Smooth muscle cell (in vitro differentiated cells): Measurements from ENCODE around the gene GNB1L. TPM values are rescaled to one million over a fixed set of nuclear protein-coding genes. Genes with fewer than 3 reads are reported as not detected.

Source experiments
- DNase-seq: peaks from one replicate; lab custom pipeline; 2025; ENCODE audit not compliant: unreplicated experiment; lab: John Stamatoyannopoulos, UW
- H2AFZ ChIP-seq: fragments of 200-600 bp; sonication (generic); 2 replicates; pipeline ENCODE4 v1.6.0; 2016; ENCODE audit warnings: antibody characterized with exemption, low read depth, mild to moderate bottlenecking
- H3F3A ChIP-seq: fragments of 200-600 bp; sonication (generic); 2 replicates; pipeline ENCODE4 v1.6.0; 2017; ENCODE audit warnings: antibody characterized with exemption, low read depth
- H3K27ac ChIP-seq: fragments of 200-600 bp; sonication (generic); 2 replicates; pipeline ENCODE4 v1.5.1; 2016; ENCODE audit warnings: low read depth, mild to moderate bottlenecking
- H3K27me3 ChIP-seq: fragments of 200-600 bp; sonication (generic); 2 replicates; pipeline ENCODE4 v1.6.1; 2016; ENCODE audit warnings: low read depth, mild to moderate bottlenecking
- H3K36me3 ChIP-seq: fragments of 200-600 bp; sonication (generic); 2 replicates; pipeline ENCODE4 v1.5.1; 2016; ENCODE audit warnings: low read depth
- H3K4me1 ChIP-seq: fragments of 200-600 bp; sonication (generic); 2 replicates; pipeline ENCODE4 v1.5.1; 2016; ENCODE audit warnings: low read depth
- H3K4me2 ChIP-seq: fragments of 200-600 bp; sonication (generic); 2 replicates; pipeline ENCODE4 v1.6.0; 2016; ENCODE audit warnings: mild to moderate bottlenecking
- H3K4me3 ChIP-seq: fragments of 200-600 bp; sonication (generic); 2 replicates; pipeline ENCODE4 v1.5.1; 2016; ENCODE audit warnings: mild to moderate bottlenecking
- H3K79me2 ChIP-seq: fragments of 200-600 bp; sonication (generic); 2 replicates; pipeline ENCODE4 v1.6.0; 2016; ENCODE audit warnings: low read depth, mild to moderate bottlenecking
- H3K9ac ChIP-seq: fragments of 200-600 bp; sonication (generic); 2 replicates; pipeline ENCODE4 v1.6.0; 2016; ENCODE audit warnings: low read depth
- H3K9me3 ChIP-seq: fragments of 200-600 bp; sonication (generic); replicated peaks from 2 replicates; pipeline ENCODE4 v1.5.1; 2016; ENCODE audit warnings: low read depth
- H4K20me1 ChIP-seq: fragments of 200-600 bp; sonication (generic); 2 replicates; pipeline ENCODE4 v1.6.0; 2016; ENCODE audit warnings: low read depth
- CTCF ChIP-seq: fragments of 200-600 bp; sonication (generic); IDR thresholded peaks from 2 replicates; pipeline ENCODE4 v1.5.1; 2017; ENCODE audit warnings: borderline replicate concordance, mild to moderate bottlenecking, antibody characterized with exemption; ENCODE audit not compliant: insufficient read depth, poor library complexity, severe bottlenecking
- WGBS: methylation state at CpG from one replicate; pipeline ENCODE4 v1.1.7; 2016; ENCODE audit warnings: low lambda C conversion rate; 5-methylcytosine and 5-hydroxymethylcytosine counted together
- polyA plus RNA-seq: library from polyadenylated mRNA; unstranded; fragments of >200 nt; fragmentation: Nextera tagmentation; extraction: Ambion mirVana; gene quantifications from 2 replicates; pipeline ENCODE4 v1.2.1, GENCODE V29; 2016
- total RNA-seq: library from RNA; depleted of rRNA; stranded (reverse); fragments of >200 nt; gene quantifications from 2 replicates; pipeline ENCODE4 v1.2.3, GENCODE V29; 2014

GNB1L gene
- total and polyA plus RNA-seq, 2 experiments from 2014 or later = 4.1 to 7.4 TPM

- 90% methylated on average over 9 of the region's 9 CpGs for WGBS
- H3K4me1 ChIP-seq = no peaks in the 10 kb centered on the region
- H3F3A ChIP-seq = no peaks in the 10 kb centered on the region
- H3K9me3 ChIP-seq = no peaks in the 10 kb centered on the region
- peaks cover 63% of the 10 kb centered on the region for H3K27me3 ChIP-seq
- H3K4me3 ChIP-seq = no peak overlapping the region
- DNase-seq = no peak
- H4K20me1 ChIP-seq = no peaks in the 10 kb centered on the region
- H3K9ac ChIP-seq = no peak overlapping the region
- H3K36me3 ChIP-seq = no peaks in the 10 kb centered on the region
- H3K4me2 ChIP-seq = no peak overlapping the region
- no peak for TF ChIP-seq CTCF
- H3K27ac ChIP-seq = no peak overlapping the region
- H3K79me2 ChIP-seq = no peaks in the 10 kb centered on the region
- H2AFZ ChIP-seq = no peak overlapping the region
These were observed 81.1 kb downstream of the GNB1L start for GRCh38 chr22:19773470-19774040.

GRCh38 chr22:19772673-19773469 lies 81.8 kb downstream of the GNB1L start:
- Histone ChIP-seq H3K27me3 (peaks cover 70% of the 10 kb centered on the region), H3K4me3 (no peak overlapping the region), H3K27ac (no peak overlapping the region), H3K4me1 (no peaks in the 10 kb centered on the region), H3K36me3 (no peaks in the 10 kb centered on the region), H3F3A (no peaks in the 10 kb centered on the region), H3K79me2 (no peaks in the 10 kb centered on the region), H3K4me2 (no peak overlapping the region), H4K20me1 (no peaks in the 10 kb centered on the region), H3K9me3 (no peaks in the 10 kb centered on the region), H3K9ac (no peak overlapping the region), H2AFZ (no peak overlapping the region)
- DNase-seq = no peak
- no peak for TF ChIP-seq CTCF
- WGBS = 84% methylated on average over 25 of the region's 25 CpGs

GRCh38 chr22:19772422-19772672 lies 82.3 kb downstream of the GNB1L start:
- Histone ChIP-seq H3K27ac (no peak overlapping the region), H4K20me1 (no peaks in the 10 kb centered on the region), H3K36me3 (no peaks in the 10 kb centered on the region), H3K9ac (no peak overlapping the region), H3K79me2 (no peaks in the 10 kb centered on the region), H3K4me2 (no peak overlapping the region), H3K4me1 (no peaks in the 10 kb centered on the region), H3K4me3 (no peak overlapping the region), H2AFZ (no peak overlapping the region), H3F3A (no peaks in the 10 kb centered on the region), H3K9me3 (no peaks in the 10 kb centered on the region), H3K27me3 (peaks cover 75% of the 10 kb centered on the region)
- DNase-seq = no peak
- WGBS = 75% methylated on average over 4 of the region's 4 CpGs
- TF ChIP-seq CTCF = no peak
